Urothelium cell line (cell line): ENCODE results near the gene STK33.

ENCODE experiments used
- DNase-seq: peaks from one replicate; pipeline ENCODE4 v3.0.0; 2011; ENCODE audit warnings: low spot score, mixed read lengths
- FAIRE-seq: peaks from 2 replicates; lab custom pipeline; 2011; peaks lifted over from hg19 to GRCh38; lab: Jason Lieb, UNC

Gene STK33

GRCh38 chr11:8360086-8360828 is 233.8 kb downstream of the STK33 start:
- FAIRE-seq = no peak
- DNase-seq = no peak

GRCh38 chr11:8359521-8359920 is 234.5 kb downstream of the STK33 start:
- no peak for FAIRE-seq
- no peak for DNase-seq

- no peak for FAIRE-seq
- no peak for DNase-seq
These were observed 236.0 kb downstream of the STK33 start for GRCh38 chr11:8357891-8358566.

GRCh38 chr11:8357505-8357888 is 236.5 kb downstream of the STK33 start:
- DNase-seq = no peak
- FAIRE-seq = no peak

- no peak for DNase-seq
- no peak for FAIRE-seq
These were observed 237.1 kb downstream of the STK33 start for GRCh38 chr11:8356721-8357504.

- FAIRE-seq = no peak
These were observed 237.8 kb downstream of the STK33 start for GRCh38 chr11:8356216-8356615.

GRCh38 chr11:8355416-8355742 is 238.6 kb downstream of the STK33 start:
- DNase-seq = no peak
- no peak for FAIRE-seq

More at GRCh38 chr11:8356216-8356615, 237.8 kb downstream of the STK33 start:
- DNase-seq = no peak

GRCh38 chr11:8354622-8355415 is 239.2 kb downstream of the STK33 start:
- DNase-seq = no peak
- FAIRE-seq = no peak

- FAIRE-seq (no peak), DNase-seq (no peak)
These were observed 241.0 kb downstream of the STK33 start for GRCh38 chr11:8352876-8353505.

GRCh38 chr11:8352103-8352875 is 241.7 kb downstream of the STK33 start:
- no peak for DNase-seq

GRCh38 chr11:8351223-8351622 is 242.8 kb downstream of the STK33 start:
- no peak for FAIRE-seq
- DNase-seq = no peak

More at GRCh38 chr11:8352103-8352875, 241.7 kb downstream of the STK33 start:
- no peak for FAIRE-seq

- FAIRE-seq (no peak), DNase-seq (no peak)
These were observed 246.1 kb downstream of the STK33 start for GRCh38 chr11:8347978-8348377.

GRCh38 chr11:8346157-8346755 is 247.8 kb downstream of the STK33 start:
- no peak for DNase-seq
- no peak for FAIRE-seq

- FAIRE-seq = no peak
- no peak for DNase-seq
These were observed 248.8 kb downstream of the STK33 start for GRCh38 chr11:8345179-8345578.

- FAIRE-seq (no peak), DNase-seq (no peak)
These were observed 249.7 kb downstream of the STK33 start for GRCh38 chr11:8344346-8344745.

- DNase-seq (no peak), FAIRE-seq (no peak)
These were observed 251.0 kb downstream of the STK33 start for GRCh38 chr11:8342821-8343681.

- FAIRE-seq = no peak
- DNase-seq = no peak
These were observed 252.0 kb downstream of the STK33 start for GRCh38 chr11:8341996-8342395.
